Stimulated activated CD8-positive, alpha-beta memory T cell treated with anti-CD3 and anti-CD28 coated beads, Interleukin-12 subunit alpha, Interleukin-12 subunit beta, amount 100 ng/mL, for 24 hours (primary cell): ENCODE results near the gene KRT6A.
"Not testable (repeated sequence)": the region's sequence is repeated elsewhere in the genome, so short reads cannot be mapped to it uniquely, and the experiment has no call there.

Source experiments
- DNase-seq: peaks from one replicate; pipeline ENCODE4 v3.0.0-alpha.2; 2020; ENCODE audit errors: extremely low read depth

Gene KRT6A

DNA sequence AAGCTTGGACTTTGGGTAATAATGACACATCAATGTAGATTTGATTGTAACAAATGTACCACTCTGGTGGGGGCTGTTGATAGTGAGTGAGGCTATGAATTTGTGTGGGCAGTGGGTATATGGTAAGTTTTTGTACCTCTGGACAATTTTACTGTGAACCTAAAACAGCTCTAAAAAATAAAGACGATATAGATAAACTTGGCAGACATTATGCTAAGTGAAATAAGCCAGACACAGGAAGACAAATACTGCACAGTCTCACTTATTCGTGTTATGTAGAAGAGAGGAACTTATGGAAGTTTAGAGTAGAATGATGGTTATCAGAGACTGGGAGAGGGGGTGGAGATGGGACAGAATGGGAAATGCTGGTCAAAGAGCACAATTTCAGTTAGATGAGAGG lies 28.2 kb downstream of the KRT6A start:
- DNase-seq: no peak

DNA sequence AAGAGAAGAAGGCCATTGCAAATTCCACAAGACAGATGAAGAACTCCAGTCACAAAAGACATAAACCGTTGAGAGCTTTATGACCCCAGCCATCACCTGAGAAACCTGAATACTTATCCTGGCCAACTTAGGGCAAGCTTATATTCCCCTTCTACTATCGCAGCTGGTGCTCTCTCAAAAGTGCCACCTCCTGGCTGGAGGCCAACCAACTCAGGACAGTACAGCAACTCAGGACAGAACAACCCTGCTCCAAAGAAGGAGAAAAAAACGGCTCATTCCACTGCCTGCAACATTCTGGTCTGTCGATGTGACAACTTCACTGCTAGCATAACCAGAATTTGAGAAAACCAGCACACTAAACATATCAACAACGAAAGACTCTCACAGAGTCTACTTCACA lies 31.4 kb downstream of the KRT6A start:
- no peak for DNase-seq

DNA sequence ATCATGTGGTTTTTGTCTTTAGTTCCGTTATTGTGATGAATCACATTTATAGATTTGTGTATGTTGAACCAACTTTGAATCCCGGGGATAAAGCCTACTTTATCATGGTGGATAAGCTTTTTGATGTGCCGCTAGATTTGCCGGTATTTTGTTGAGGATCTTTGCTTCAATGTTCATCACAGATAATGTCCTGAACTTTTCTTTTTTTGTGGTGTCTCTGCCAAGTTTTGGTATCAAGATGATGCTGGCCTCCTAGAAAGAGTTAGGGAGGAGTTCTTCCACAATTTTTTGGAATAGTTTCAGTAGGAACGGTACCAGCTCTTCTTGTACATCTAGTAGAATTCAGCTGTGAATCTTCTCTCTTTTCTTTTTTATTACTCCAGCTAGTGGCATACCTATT lies 34.2 kb downstream of the KRT6A start:
- no peak for DNase-seq

DNA sequence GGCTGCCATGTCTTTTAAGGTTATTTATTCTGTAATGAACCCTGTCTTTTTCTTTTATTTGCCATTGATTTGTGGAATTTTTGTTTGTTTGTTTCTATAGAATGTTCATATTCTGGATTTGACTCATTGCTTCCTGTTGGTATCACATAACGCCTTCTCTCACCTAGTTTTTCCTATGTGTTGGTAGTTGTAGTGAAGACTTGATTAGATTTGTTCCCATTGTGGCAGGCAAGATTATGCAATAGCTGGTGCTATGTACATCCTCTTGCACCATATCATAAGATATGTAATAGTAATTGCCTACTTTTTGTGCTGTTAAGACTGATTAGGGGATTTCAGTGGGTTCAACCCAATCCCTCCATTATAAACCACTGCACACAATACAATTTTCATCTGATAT lies 37.2 kb downstream of the KRT6A start:
- no peak for DNase-seq

DNA sequence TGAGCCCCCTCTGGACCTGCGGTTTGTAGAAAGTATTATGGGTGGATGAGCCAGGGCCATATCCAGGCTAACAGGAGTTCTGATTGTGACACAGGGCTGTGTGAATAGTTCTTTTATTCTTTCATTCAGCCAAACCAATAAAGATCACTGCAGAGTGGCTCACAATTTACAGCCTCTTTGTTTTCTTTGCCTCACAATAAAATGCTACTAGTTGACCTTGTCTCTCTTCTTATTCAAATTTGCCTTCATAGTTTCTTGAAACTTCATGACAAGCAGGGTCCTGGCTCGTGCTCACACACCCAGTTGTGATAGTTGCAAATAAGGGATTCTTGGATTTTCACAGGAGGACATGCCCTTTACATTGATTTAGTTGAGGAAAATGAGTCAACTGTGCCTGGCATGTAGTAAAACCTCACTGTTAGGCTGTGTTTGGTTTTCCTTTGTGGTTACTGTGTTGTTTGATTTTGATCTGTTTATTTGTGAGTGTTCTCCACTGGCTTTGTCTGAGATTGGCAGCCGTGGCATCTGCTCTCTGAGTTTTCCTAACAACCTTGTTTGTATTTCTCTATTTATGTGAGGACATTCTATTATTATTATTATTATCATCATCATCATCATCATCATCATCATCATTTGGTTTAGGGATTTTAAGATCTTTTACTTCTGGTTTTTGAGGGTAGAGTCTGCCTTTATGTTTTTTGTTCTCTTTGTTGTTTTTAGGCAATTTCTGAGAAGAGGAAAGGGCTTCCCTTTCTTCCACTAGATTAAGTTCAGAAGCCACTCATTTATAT lies 38.5 kb downstream of the KRT6A start:
- DNase-seq: no peak

DNA sequence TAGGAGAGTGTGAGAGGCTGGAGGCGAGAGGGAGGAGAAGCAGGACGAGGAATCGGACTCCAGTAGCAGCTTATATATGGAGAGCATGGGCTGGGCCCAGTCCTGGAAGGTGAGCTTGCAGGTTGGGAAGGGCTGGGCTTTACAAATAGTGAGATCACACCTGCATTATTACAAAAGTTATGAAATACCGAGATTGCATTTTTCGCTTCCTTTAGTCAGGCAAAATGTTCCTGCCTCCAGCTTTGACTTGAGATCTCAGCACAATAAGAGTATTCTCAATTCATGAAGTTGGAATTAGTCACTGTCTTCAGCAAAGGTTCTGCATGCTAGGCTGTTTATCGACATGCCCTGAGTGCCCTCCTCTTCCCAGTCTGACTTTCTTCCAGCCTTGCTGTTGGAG lies 41.0 kb downstream of the KRT6A start, which contains the start of gene KRT6B:
KRT6B (minus strand) TSS at position 46 of the 400 bp plus-strand sequence. CDS start 68 bp downstream, outside the sequence.
- DNase-seq: no peak

DNA sequence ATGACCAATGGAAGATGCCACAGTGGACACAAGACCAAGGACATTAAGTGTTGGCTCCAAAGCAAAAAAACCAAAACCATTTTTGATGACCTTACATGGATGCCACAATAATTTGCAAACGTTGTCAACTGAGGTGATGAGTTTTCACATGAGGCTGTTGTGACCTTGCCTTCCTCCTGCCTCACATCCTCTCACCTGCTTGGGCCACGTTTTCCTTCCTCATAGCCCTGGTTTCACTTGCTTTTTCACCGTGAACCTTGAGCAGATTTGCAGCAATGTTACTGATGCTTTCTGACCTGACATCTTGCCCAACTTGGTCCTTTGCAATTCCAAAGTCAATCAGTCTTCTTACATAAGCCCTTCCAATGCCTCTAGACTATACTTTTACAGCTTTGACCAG lies 44.8 kb downstream of the KRT6A start:
- DNase-seq: no peak

DNA sequence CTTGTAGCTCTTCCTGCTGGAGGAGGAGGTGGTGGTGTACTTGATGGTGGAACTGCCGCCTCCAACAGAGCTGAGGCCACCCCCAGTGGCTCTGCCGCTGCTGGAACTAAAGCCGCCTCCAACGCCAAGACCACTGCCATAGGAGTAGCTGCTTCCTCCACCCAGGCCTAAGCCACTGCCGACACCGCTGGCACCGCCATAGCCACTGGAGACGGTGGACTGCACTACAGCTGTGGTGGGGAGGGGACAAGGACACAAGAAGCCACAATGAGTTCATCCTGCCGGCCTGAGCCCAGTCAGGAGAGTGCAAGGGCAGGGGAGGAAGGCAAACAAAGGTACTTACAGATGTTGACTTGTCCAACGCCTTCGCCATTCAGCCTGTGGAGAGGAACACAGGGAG lies 45.9 kb downstream of the KRT6A start:
- DNase-seq: not testable (repeated sequence)

DNA sequence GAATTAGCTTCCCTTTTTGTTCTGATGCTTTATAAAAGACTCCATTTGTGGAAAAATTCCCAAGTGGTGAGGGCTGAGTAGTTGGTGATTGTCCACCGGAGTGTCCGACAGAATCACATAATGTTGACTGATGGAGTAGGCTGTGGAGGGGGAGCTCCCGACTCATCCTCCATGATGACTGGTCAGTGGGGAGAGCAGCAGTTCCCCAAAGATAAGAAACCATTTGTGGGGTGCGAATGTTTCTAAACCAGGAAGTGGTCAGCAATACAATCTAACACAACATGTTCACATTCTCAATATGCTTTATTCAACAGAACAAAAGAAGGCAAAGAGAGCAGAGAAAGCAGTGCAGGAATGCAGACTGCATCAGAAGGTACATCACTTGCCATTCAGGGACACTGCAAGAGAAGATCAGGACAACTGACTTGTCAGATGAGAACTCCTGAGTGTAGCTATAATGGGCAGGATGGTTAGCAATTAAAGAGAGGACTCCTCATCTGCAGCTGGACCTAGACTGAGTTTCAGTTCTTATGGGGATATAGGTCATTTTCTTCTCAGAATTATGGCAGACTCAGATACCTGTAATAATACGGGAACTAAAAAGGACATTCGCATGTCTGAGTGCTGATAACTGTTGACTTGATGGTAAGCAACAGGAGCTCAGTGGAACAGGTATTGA lies 46.6 kb downstream of the KRT6A start:
- no peak for DNase-seq

DNA sequence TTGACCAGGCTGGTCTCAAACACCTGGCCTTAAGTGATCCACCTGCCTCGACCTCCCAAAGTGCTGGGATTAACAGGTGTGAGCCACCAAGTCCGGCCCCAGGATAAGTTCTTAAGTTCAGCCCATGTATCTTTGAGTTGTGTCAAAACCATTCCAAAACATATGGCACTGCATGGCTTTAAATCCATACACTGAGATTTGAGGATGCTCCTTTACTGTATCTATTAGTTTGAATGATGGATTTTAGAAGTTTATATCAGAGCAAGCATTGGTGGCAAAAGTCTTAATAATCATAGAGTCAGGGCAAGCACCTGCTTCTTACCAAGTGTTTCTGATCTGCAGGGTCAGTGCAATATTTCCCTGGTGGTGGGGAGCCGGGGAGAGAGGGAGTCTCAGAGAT lies 47.2 kb downstream of the KRT6A start:
- DNase-seq: no peak

DNA sequence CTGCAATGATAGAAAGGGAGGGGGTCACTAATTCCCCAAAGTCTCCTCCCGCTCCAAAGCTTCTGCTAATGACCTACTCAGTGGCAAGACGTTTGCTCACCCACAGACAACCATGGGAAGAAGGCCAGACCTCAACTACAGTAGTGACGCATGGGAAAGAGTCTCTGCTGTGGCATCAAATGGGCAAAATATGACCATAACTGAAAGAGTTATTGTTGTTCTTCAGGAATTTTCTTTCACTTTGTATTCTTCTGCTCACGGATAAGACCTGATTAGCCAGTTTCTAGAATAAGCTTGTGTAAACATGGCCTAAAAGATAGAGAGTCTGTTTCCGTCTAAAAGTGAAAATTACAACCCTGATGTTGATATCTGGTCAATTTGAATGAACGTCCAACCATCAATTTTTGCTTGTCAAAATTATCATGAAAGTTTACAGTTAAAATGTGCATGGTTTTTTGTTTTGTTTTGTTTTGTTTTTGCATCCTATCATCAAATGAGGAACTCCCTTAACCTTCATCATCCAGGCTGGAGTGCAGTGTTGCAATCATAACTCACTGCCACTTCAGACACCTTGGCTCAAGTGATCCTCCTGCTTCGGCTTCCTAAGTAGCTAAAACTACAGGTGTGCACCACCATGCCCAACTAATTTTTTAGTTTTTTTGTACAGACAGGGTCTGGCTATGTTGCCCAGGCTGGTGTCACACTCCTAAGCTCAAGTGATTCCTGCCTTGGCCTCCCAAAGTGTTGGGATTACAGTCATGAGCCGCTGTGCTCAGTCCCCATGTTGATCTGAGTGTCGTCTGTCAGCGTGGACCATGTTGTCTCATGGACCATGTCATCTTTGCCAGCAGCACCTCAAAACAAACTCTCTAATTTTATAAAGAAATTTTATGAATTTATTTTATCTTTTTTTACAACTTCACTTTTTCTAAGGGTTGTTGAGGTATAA lies 48.1 kb downstream of the KRT6A start:
- DNase-seq: no peak

DNA sequence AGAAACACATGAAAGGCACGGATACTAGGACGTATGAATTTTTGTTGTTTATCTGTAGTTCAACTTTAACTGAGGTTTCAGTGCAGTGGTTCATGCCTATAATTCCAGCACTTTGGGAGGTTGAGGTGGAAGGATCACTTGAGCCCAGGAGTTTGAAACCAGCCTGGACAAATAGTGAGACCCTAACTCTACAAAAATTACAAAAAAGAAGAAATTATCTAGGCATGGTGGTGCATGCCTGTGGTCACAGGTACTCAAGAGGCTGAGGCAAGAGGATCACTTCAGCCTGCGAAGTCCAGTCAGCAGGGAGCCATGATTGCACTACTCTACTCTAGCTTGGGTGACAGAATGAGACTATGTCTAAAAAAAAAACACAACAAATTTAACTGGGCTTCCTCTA lies 49.1 kb downstream of the KRT6A start:
- DNase-seq: no peak

DNA sequence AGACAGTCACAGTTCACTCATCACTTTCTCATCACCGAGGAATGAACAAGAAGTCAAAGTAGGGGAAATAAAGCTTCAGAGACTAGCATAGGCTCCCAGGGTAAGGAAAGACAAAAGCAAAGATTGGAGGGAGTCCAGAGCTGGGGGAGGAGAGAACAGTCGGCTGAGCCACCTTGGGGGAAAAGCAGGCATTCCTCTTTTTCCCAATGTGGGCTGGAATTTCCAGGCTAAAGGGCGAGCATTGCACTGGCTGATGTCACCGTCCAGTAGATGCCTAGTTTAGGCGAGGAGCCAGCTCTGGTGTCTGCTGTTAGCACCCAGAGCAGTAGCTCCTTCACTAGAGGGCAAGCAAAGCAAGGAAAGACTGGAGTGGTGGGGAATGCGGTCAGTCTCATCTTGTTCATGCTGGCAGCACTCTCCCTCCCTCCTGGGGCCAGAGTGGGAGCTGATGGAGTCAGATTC lies 50.4 kb downstream of the KRT6A start:
- no peak for DNase-seq

DNA sequence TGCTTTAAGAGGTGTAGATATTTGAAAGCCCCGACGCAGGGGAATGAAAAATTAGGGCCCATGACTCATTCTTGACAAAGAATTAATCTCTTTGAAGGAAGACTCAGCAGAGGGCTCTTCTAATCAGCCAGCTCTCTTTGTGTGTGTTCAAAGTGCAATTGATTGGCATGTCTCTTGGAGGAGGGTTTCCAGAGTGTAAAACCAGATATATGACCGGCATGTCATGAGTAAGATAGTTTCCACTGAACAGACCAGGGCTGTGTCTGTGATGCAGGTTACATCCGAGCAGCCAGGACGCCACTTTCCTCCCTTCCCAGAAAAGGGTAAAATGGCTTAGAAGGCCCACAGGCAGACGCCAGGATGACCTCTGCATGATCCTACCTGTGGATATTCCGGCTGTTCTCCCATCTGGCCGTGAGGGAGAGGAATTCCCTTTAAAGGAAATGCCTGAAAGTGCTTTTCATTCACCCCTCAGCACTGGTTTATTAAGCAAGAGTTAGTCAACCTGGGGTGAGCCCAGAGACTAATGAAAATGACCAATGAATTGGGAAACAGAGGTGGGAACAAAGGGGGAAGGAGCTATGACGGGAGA lies 51.6 kb downstream of the KRT6A start:
- DNase-seq: no peak

DNA sequence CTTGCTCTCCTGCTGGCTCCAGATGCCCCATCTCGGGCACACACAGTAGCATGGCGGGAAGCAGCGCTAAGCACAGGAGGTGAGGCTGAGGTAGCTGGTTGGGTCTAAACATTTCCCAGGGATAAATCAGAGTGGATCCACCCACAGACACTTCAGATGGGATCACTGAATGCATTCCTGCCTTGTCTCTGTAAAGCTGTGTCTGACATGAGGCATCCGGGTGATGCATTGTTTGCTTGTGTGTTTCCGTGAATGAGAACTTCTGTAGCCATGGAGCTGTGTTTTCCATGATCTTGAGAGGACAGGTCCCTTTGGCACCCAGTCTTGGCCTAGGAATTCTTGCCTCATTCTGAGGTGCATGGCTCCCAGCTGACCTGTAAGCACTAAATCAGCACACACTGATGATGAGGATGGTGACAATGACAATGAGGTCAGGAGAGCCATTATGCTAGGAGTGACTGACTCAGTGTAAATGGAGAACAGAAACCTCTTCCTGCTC lies 52.2 kb downstream of the KRT6A start:
- no peak for DNase-seq

DNA sequence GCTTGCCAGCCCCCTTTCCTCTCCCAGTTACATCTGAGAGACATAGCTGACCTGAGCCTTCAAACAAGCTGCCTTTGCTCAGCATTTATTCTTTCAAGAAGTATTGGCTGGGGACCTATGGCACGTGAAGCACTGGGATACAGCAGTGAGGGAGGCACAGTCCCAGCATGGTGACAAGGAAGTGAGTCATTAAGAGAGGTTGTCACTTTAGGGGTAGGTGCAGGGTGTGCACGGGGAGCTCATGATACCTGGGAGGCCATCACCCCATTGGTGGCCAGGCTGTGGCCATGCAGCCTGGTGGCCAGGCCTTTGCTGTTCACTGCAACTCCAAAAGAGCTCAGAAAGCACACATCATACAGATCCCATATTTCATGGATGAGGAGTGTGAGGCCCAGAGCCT lies 53.2 kb downstream of the KRT6A start:
- no peak for DNase-seq

DNA sequence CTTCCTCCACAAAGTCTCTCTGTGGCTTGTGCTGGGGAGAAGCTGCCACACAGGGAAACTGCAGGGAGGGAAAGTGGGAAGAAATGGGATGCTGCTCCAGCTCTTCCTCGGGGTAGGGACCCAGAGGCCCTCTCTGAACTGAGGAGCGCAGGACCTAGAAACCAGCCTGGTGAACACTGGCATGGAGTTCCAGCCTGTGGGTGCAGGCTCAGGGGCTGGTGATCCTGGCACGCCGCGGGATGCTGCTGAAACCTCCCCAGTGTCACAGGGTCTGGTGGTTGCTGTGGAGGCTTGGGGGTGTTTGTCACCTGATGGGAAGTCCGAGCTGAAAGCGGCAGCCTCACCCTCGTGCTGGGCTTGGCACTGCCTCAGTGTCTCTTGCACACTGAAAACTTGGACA lies 53.6 kb downstream of the KRT6A start:
- no peak for DNase-seq

DNA sequence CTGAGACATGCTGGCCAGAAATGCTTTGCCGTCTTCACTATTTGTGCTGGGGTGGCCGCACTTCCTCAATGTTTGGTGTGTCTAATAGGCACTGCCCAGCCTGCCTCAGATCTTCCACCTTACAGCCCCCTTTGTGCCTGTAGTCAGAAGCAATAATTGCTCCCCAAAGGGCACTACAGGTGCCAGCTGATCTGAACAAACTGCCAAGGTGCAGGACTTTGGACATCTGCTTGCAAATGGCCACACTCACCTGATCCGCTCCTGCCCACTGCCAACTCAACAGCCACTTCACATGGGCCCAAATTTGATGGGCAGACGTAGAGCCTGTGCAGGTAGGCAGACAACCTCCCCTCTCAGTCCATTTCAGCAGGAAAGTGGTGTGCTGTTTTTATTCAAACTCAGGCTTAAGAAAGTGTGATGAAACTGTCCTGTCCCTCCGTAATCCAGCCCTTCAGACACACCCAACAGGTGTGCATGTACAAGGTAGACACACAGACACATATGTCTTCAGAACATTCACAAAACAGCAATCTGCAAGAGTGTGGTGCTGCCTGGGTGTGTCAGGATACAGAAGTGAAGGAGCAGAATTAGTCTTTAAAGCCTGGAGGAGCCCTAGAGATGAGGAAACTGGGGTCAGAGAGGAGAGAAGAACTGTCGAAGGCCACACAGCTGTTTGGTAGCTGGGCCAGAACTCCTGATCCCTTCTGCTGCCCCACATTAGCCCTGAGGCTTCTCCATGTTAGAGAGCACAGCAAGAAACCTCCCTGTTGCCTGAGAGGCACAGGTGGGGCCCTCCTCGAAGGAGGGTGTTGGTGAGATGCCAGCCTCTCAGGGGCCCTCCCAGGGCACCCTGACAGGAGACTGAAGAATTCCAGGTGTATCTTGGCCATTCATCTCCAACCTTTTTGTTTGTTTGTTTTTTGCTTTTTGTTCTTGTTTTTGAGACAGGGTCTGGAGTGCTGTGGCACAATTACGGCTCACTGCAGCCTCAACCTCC lies 54.5 kb downstream of the KRT6A start:
- DNase-seq: no peak

DNA sequence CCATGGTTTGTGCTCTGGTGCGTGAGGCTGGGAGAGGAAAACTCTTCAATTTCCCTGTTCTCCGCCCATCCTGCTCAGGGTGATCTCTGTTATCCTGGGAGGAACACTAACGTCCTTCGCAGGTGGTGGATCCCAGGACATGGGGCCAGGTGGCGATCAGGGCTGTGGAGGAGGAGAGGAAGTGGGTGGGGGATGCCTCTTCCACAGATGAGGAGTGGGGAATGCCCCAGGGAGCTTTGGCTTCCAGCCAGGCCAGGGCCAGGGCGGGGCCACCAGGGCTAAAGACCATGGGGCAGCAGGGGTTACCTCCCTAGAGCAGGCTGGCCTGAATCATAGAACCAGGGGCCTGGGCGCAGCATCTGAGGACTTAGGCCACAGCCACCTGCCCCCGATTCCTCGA lies 55.5 kb downstream of the KRT6A start:
- no peak for DNase-seq
